ENCODE measurements around the gene THADA.

DNA sequence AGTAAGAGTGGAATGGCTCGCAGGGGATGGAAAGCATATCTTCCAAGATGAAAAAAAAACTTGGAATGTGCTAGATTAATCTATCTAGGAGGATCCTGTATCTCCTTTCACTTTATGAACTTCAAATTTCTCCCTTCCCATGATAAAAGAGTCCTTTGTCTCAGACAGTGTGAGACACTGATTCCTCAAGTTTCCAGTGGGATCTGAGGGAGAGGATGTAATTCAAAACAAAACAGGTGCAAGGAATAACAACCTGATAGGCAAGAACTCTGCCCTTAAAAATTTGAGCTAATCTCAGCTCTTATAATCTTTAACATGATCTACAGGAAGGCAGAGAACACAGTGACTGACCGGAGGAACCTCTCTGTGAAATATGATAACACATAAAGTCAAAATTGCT, 207.5 kb downstream of the THADA start:
- TF ChIP-seq, protein P1, sequence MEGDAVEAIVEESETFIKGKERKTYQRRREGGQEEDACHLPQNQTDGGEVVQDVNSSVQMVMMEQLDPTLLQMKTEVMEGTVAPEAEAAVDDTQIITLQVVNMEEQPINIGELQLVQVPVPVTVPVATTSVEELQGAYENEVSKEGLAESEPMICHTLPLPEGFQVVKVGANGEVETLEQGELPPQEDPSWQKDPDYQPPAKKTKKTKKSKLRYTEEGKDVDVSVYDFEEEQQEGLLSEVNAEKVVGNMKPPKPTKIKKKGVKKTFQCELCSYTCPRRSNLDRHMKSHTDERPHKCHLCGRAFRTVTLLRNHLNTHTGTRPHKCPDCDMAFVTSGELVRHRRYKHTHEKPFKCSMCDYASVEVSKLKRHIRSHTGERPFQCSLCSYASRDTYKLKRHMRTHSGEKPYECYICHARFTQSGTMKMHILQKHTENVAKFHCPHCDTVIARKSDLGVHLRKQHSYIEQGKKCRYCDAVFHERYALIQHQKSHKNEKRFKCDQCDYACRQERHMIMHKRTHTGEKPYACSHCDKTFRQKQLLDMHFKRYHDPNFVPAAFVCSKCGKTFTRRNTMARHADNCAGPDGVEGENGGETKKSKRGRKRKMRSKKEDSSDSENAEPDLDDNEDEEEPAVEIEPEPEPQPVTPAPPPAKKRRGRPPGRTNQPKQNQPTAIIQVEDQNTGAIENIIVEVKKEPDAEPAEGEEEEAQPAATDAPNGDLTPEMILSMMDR (IDR thresholded peaks at IDR 0.05; ENCODE audit: low read depth, low read length) = no peak
- no peak for TF ChIP-seq EZH2phosphoT487 (IDR thresholded peaks at IDR 0.05; ENCODE audit: low read depth)
